ENCODE data around the gene ZNF260. TPM values are rescaled to one million over a fixed set of nuclear protein-coding genes. Genes with fewer than 3 reads are reported as not detected.
A peak's percentile ranks its signal among the peaks of the same experiment; 100 is the strongest.

Gene ZNF260
- total RNA-seq, 2 donors from 2014 or later: 47.3 to 56.3 TPM

GRCh38 chr19:36488118-36488845 is 39.8 kb downstream of the ZNF260 start:
- H3K27ac ChIP-seq (ENCODE audit: low read depth, low read length): no peak overlapping the region
- H3K36me3 Mint-ChIP-seq (ENCODE audit: low read depth): peaks cover 27% of the 10 kb centered on the region

GRCh38 chr19:36483653-36484052 is 44.4 kb downstream of the ZNF260 start:
- H3K27me3 Mint-ChIP-seq (ENCODE audit: insufficient read depth): no peaks in the 10 kb centered on the region

More at GRCh38 chr19:36488118-36488845, 39.8 kb downstream of the ZNF260 start:
- Mint-ChIP-seq H3K9me3 (peaks cover 31% of the 10 kb centered on the region), H3K27ac (peak overlapping the region; percentile 100), H3K27me3 (ENCODE audit: insufficient read depth) (no peaks in the 10 kb centered on the region), H3K4me3 (peak overlapping the region; percentile 90), H3K4me1 (peaks cover 2% of the 10 kb centered on the region)
- H3K9ac ChIP-seq (ENCODE audit: extremely low read depth, low read length, poor library complexity, severe bottlenecking): peak overlapping the region; percentile 97
- no peaks in the 10 kb centered on the region for H3K36me3 ChIP-seq (ENCODE audit: control insufficient read depth, insufficient read depth, low read length)
- no peaks in the 10 kb centered on the region for H3K4me1 ChIP-seq (ENCODE audit: control insufficient read depth, insufficient read depth, low read length)
- H3K4me3 ChIP-seq (ENCODE audit: low read length): peak overlapping the region; percentile 87
- DNase-seq: no peak
- peaks cover 24% of the 10 kb centered on the region for H3K9me3 ChIP-seq (ENCODE audit: control insufficient read depth, low read length)
- TF ChIP-seq CTCF (conservative IDR thresholded peaks at IDR 0.05): no peak
- 89 to 100% methylated on average over 3 to 8 of the region's 9 CpGs for WGBS, 2 experiments (ENCODE audit: insufficient coverage in 1 of 2, insufficient read length in 1 of 2)
- no peaks in the 10 kb centered on the region for H3K27me3 ChIP-seq (ENCODE audit: control insufficient read depth, insufficient read depth, low read length, poor library complexity, severe bottlenecking)

GRCh38 chr19:36482876-36483275 is 45.2 kb downstream of the ZNF260 start:
- peaks cover 11% of the 10 kb centered on the region for H3K36me3 ChIP-seq (ENCODE audit: control insufficient read depth, insufficient read depth, low read length)
- Mint-ChIP-seq H3K9me3 (peaks cover 1% of the 10 kb centered on the region), H3K27me3 (ENCODE audit: insufficient read depth) (no peaks in the 10 kb centered on the region), H3K4me1 (no peaks in the 10 kb centered on the region), H3K27ac (no peak overlapping the region), H3K4me3 (no peak overlapping the region), H3K36me3 (ENCODE audit: low read depth) (peaks cover 38% of the 10 kb centered on the region)
- no peak for TF ChIP-seq CTCF (conservative IDR thresholded peaks at IDR 0.05)
- no peak overlapping the region for H3K4me3 ChIP-seq (ENCODE audit: low read length)
- 95 to 100% methylated on average over 2 of the region's 2 CpGs for WGBS, 2 experiments (ENCODE audit: insufficient coverage in 1 of 2, insufficient read length in 1 of 2)
- no peak overlapping the region for H3K27ac ChIP-seq (ENCODE audit: low read depth, low read length)
- no peaks in the 10 kb centered on the region for H3K4me1 ChIP-seq (ENCODE audit: control insufficient read depth, insufficient read depth, low read length)
- H3K27me3 ChIP-seq (ENCODE audit: control insufficient read depth, insufficient read depth, low read length, poor library complexity, severe bottlenecking): no peaks in the 10 kb centered on the region
- DNase-seq: no peak
- H3K9me3 ChIP-seq (ENCODE audit: control insufficient read depth, low read length): peaks cover 33% of the 10 kb centered on the region
- no peak overlapping the region for H3K9ac ChIP-seq (ENCODE audit: extremely low read depth, low read length, poor library complexity, severe bottlenecking)

More at GRCh38 chr19:36483653-36484052, 44.4 kb downstream of the ZNF260 start:
- no peaks in the 10 kb centered on the region for H3K4me1 Mint-ChIP-seq
- H3K36me3 Mint-ChIP-seq (ENCODE audit: low read depth): peaks cover 38% of the 10 kb centered on the region
- Histone ChIP-seq H3K4me1 (ENCODE audit: control insufficient read depth, insufficient read depth, low read length) (no peaks in the 10 kb centered on the region), H3K9ac (ENCODE audit: extremely low read depth, low read length, poor library complexity, severe bottlenecking) (no peak overlapping the region), H3K9me3 (ENCODE audit: control insufficient read depth, low read length) (peaks cover 26% of the 10 kb centered on the region), H3K27me3 (ENCODE audit: control insufficient read depth, insufficient read depth, low read length, poor library complexity, severe bottlenecking) (no peaks in the 10 kb centered on the region), H3K27ac (ENCODE audit: low read depth, low read length) (no peak overlapping the region), H3K4me3 (ENCODE audit: low read length) (no peak overlapping the region), H3K36me3 (ENCODE audit: control insufficient read depth, insufficient read depth, low read length) (peaks cover 11% of the 10 kb centered on the region)
- no peak overlapping the region for H3K4me3 Mint-ChIP-seq
- H3K27ac Mint-ChIP-seq: no peak overlapping the region
- no peak for DNase-seq
- WGBS, 2 experiments (ENCODE audit: insufficient coverage in 1 of 2, insufficient read length in 1 of 2): 97% methylated on average over 6 of the region's 6 CpGs
- no peak for TF ChIP-seq CTCF (conservative IDR thresholded peaks at IDR 0.05)
- peaks cover 1% of the 10 kb centered on the region for H3K9me3 Mint-ChIP-seq

Other genes with a start within 250 kb of the ZNF260 start
- 10 to 100 TPM in 1 of 2 donors, 1 to 10 TPM in 1; 9.2 to 11.1 TPM for gene ZFP14, start 149.1 kb downstream of the ZNF260 start, total RNA-seq
- 10 to 100 TPM; 16.0 to 21.6 TPM for gene ZFP82, start 109.6 kb downstream of the ZNF260 start, total RNA-seq
- gene ZNF566, start 38.7 kb downstream of the ZNF260 start, total RNA-seq: 10 to 100 TPM; 10.8 to 13.2 TPM
- gene ZNF529, start 45.0 kb upstream of the ZNF260 start, total RNA-seq: 10 to 100 TPM; 14.6 to 20.4 TPM
- gene ZNF382, start 77.0 kb upstream of the ZNF260 start, total RNA-seq: 10 to 100 TPM; 11.1 to 13.5 TPM
- 10 to 100 TPM in 1 of 2 donors, 1 to 10 TPM in 1; 7.5 to 14.1 TPM for gene ZNF461, start 138.6 kb upstream of the ZNF260 start, total RNA-seq
- 10 to 100 TPM; 14.3 to 17.2 TPM for gene ZNF567, start 159.3 kb upstream of the ZNF260 start, total RNA-seq
- 10 to 100 TPM; 28.1 to 30.7 TPM for gene ZNF850, start 244.5 kb upstream of the ZNF260 start, total RNA-seq

Measured in endodermal cell (in vitro differentiated cells).